ENCODE results near the gene PIP5KL1. TPM values are rescaled to one million over a fixed set of nuclear protein-coding genes. Genes with fewer than 3 reads are reported as not detected.

Gene PIP5KL1
- polyA plus RNA-seq, 3 donors = 0.31 to 0.57 (median 0.39) TPM

- Mint-ChIP-seq H3K4me3 (no peak overlapping the region), H3K27me3 (ENCODE audit: low read depth in 3 of 3) (peaks cover 0 to 2% (median 1%) of the 10 kb centered on the region in 3 donors), H3K36me3 (peaks cover 0 to 3% of the 10 kb centered on the region in 2 donors), H3K27ac (no peak overlapping the region), H3K9me3 (peaks cover 0 to 1% (median 0%) of the 10 kb centered on the region in 7 donors), H3K4me1 (peaks cover 6% of the 10 kb centered on the region)
- TF ChIP-seq, protein P1, sequence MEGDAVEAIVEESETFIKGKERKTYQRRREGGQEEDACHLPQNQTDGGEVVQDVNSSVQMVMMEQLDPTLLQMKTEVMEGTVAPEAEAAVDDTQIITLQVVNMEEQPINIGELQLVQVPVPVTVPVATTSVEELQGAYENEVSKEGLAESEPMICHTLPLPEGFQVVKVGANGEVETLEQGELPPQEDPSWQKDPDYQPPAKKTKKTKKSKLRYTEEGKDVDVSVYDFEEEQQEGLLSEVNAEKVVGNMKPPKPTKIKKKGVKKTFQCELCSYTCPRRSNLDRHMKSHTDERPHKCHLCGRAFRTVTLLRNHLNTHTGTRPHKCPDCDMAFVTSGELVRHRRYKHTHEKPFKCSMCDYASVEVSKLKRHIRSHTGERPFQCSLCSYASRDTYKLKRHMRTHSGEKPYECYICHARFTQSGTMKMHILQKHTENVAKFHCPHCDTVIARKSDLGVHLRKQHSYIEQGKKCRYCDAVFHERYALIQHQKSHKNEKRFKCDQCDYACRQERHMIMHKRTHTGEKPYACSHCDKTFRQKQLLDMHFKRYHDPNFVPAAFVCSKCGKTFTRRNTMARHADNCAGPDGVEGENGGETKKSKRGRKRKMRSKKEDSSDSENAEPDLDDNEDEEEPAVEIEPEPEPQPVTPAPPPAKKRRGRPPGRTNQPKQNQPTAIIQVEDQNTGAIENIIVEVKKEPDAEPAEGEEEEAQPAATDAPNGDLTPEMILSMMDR (IDR thresholded peaks at IDR 0.05) = no peak
- Histone ChIP-seq H3K9ac (ENCODE audit: insufficient read depth, low read length, poor library complexity, severe bottlenecking) (no peak overlapping the region), H3K79me2 (ENCODE audit: insufficient read depth, low read length) (no peaks in the 10 kb centered on the region), H3K4me2 (replicated peaks; ENCODE audit: extremely low read depth, low read length, poor library complexity, severe bottlenecking) (no peak overlapping the region), H3K27ac (ENCODE audit: low read depth in 1 of 2, low read length in 2 of 2) (no peak overlapping the region), H4K20me1 (ENCODE audit: insufficient read depth, low read length) (no peaks in the 10 kb centered on the region), H3K4me3 (replicated peaks in 1 of 3; ENCODE audit: low read depth in 2 of 3, low read length in 3 of 3) (no peak overlapping the region), H3K27me3 (ENCODE audit: control insufficient read depth in 2 of 2, insufficient read depth in 2 of 2, low read length in 2 of 2) (no peaks in the 10 kb centered on the region), H3K9me3 (replicated peaks in 1 of 2; ENCODE audit: control insufficient read depth in 1 of 2, insufficient read depth in 1 of 2, low read length in 2 of 2) (no peaks in the 10 kb centered on the region), H3K4me1 (ENCODE audit: control insufficient read depth in 1 of 2, insufficient read depth in 2 of 2, low read length in 2 of 2) (peaks cover 0 to 7% of the 10 kb centered on the region in 2 donors), H2AFZ (ENCODE audit: insufficient read depth, low read depth, low read length, poor library complexity, severe bottlenecking) (no peak overlapping the region), H3K36me3 (replicated peaks in 1 of 2; ENCODE audit: control insufficient read depth in 1 of 2, insufficient read depth in 2 of 2, low read length in 2 of 2) (no peaks in the 10 kb centered on the region)
- WGBS (ENCODE audit: insufficient coverage) = 99% methylated on average over 16 of the region's 17 CpGs
- intact Hi-C loops (cut with micrococcal nuclease) = no loop called here
- no peak for DNase-seq
Observed at GRCh38 chr9:127953768-127954505, 23.4 kb upstream of the PIP5KL1 start.

GRCh38 chr9:127953154-127953553 lies 22.6 kb upstream of the PIP5KL1 start:
- intact Hi-C loops (cut with micrococcal nuclease) = no loop called here
- H3K79me2 ChIP-seq (ENCODE audit: insufficient read depth, low read length) = no peaks in the 10 kb centered on the region
- H3K27ac Mint-ChIP-seq = no peak overlapping the region
- H3K4me1 Mint-ChIP-seq = peaks cover 6% of the 10 kb centered on the region
- H3K27me3 Mint-ChIP-seq (ENCODE audit: low read depth in 3 of 3) = peaks cover 0 to 1% (median 0%) of the 10 kb centered on the region in 3 donors
- H3K4me3 Mint-ChIP-seq = no peak overlapping the region
- H3K9me3 ChIP-seq (replicated peaks in 1 of 2; ENCODE audit: control insufficient read depth in 1 of 2, insufficient read depth in 1 of 2, low read length in 2 of 2) = no peaks in the 10 kb centered on the region
- H3K4me1 ChIP-seq (ENCODE audit: control insufficient read depth in 1 of 2, insufficient read depth in 2 of 2, low read length in 2 of 2) = peaks cover 0 to 7% of the 10 kb centered on the region in 2 donors
- H3K4me2 ChIP-seq (replicated peaks; ENCODE audit: extremely low read depth, low read length, poor library complexity, severe bottlenecking) = no peak overlapping the region
- H3K4me3 ChIP-seq (replicated peaks in 1 of 3; ENCODE audit: low read depth in 2 of 3, low read length in 3 of 3) = no peak overlapping the region
- peaks cover 0 to 3% of the 10 kb centered on the region in 2 donors for H3K36me3 Mint-ChIP-seq
- no peak overlapping the region for H3K9ac ChIP-seq (ENCODE audit: insufficient read depth, low read length, poor library complexity, severe bottlenecking)
- H4K20me1 ChIP-seq (ENCODE audit: insufficient read depth, low read length) = no peaks in the 10 kb centered on the region
- no peak overlapping the region for H3K27ac ChIP-seq (ENCODE audit: low read depth in 1 of 2, low read length in 2 of 2)
- no CpG with 5 or more reads among the region's 1 CpG for WGBS (ENCODE audit: insufficient coverage)
- H3K9me3 Mint-ChIP-seq = peaks cover 0 to 1% (median 0%) of the 10 kb centered on the region in 7 donors
- H3K27me3 ChIP-seq (ENCODE audit: control insufficient read depth in 2 of 2, insufficient read depth in 2 of 2, low read length in 2 of 2) = no peaks in the 10 kb centered on the region
- no peak overlapping the region for H2AFZ ChIP-seq (ENCODE audit: insufficient read depth, low read depth, low read length, poor library complexity, severe bottlenecking)
- TF ChIP-seq, protein P1 (IDR thresholded peaks at IDR 0.05) = no peak
- DNase-seq = no peak
- H3K36me3 ChIP-seq (replicated peaks in 1 of 2; ENCODE audit: control insufficient read depth in 1 of 2, insufficient read depth in 2 of 2, low read length in 2 of 2) = no peaks in the 10 kb centered on the region
